Activated T-helper 2 cell treated with anti-CD3 and anti-CD28 coated beads, Interferon-gamma antibody, Interleukin-2, Interleukin-4, amounts not matched to agents 10 μg/mL and 5 μg/mL and 100 μg/mL, durations not matched to agents 14 hours and 24 hours and 36 hours (primary cell): ENCODE measurements around the gene KATNB1. TPM values are rescaled to one million over a fixed set of nuclear protein-coding genes. Genes with fewer than 3 reads are reported as not detected.

Experiments used
- DNase-seq: peaks from one replicate; pipeline ENCODE4 v3.0.0; 2021; ENCODE audit warnings: low spot score
- H3K27ac Mint-ChIP-seq: one replicate; pipeline ENCODE4 v1.8.0; 2021; ENCODE audit warnings: mixed read lengths
- H3K27me3 Mint-ChIP-seq: one replicate; pipeline ENCODE4 v1.8.0; 2021; ENCODE audit warnings: low read depth, mixed read lengths
- H3K36me3 Mint-ChIP-seq: one replicate; pipeline ENCODE4 v1.8.0; 2021; ENCODE audit warnings: low read depth, mixed read lengths
- H3K4me1 Mint-ChIP-seq: one replicate; pipeline ENCODE4 v1.8.0; 2021; ENCODE audit warnings: low read depth, mixed read lengths
- H3K4me3 Mint-ChIP-seq: one replicate; pipeline ENCODE4 v1.8.0; 2021; ENCODE audit warnings: low read depth, mild to moderate bottlenecking, moderate library complexity, mixed read lengths
- H3K9me3 Mint-ChIP-seq: one replicate; pipeline ENCODE4 v1.8.0; 2021; ENCODE audit warnings: mixed read lengths
- intact Hi-C: fragments of 100-400 bp; cut with micrococcal nuclease; formaldehyde crosslinking; loops from one replicate; pipeline ENCODE4 v1.15.1; 2023
- total RNA-seq: library from RNA; stranded (reverse); gene quantifications from 2 replicates; pipeline ENCODE4 v1.2.3, GENCODE V29; 2022

Gene KATNB1
- total RNA-seq, 1 donor from 2014 or later, result 34.1 TPM

- H3K9me3 Mint-ChIP-seq, result no peaks in the 10 kb centered on the region
- H3K4me1 Mint-ChIP-seq, result peaks cover 18% of the 10 kb centered on the region
- H3K27me3 Mint-ChIP-seq, result peaks cover 32% of the 10 kb centered on the region
- no peak for DNase-seq
- H3K36me3 Mint-ChIP-seq, result no peaks in the 10 kb centered on the region
- intact Hi-C loops, result no loop called here
- no peak overlapping the region for H3K4me3 Mint-ChIP-seq
- no peak overlapping the region for H3K27ac Mint-ChIP-seq
Observed at GRCh38 chr16:57797216-57797525, 61.6 kb downstream of the KATNB1 start.

- Mint-ChIP-seq H3K9me3 (no peaks in the 10 kb centered on the region), H3K27ac (no peak overlapping the region), H3K4me1 (peaks cover 20% of the 10 kb centered on the region), H3K36me3 (no peaks in the 10 kb centered on the region), H3K27me3 (peaks cover 33% of the 10 kb centered on the region), H3K4me3 (no peak overlapping the region)
- DNase-seq, result no peak
- intact Hi-C loops, result no loop called here
Observed at GRCh38 chr16:57797526-57798266, 62.1 kb downstream of the KATNB1 start.

- H3K36me3 Mint-ChIP-seq, result no peaks in the 10 kb centered on the region
- H3K4me3 Mint-ChIP-seq, result no peak overlapping the region
- no peaks in the 10 kb centered on the region for H3K9me3 Mint-ChIP-seq
- peaks cover 39% of the 10 kb centered on the region for H3K27me3 Mint-ChIP-seq
- intact Hi-C loops, result no loop called here
- peaks cover 24% of the 10 kb centered on the region for H3K4me1 Mint-ChIP-seq
- no peak for DNase-seq
- H3K27ac Mint-ChIP-seq, result no peak overlapping the region
Observed at GRCh38 chr16:57798267-57798810, 62.8 kb downstream of the KATNB1 start.

- no peak overlapping the region for H3K27ac Mint-ChIP-seq
- no peaks in the 10 kb centered on the region for H3K36me3 Mint-ChIP-seq
- H3K27me3 Mint-ChIP-seq, result peaks cover 45% of the 10 kb centered on the region
- DNase-seq, result no peak
- H3K4me1 Mint-ChIP-seq, result peaks cover 24% of the 10 kb centered on the region
- no peaks in the 10 kb centered on the region for H3K9me3 Mint-ChIP-seq
- intact Hi-C loops, result no loop called here
- no peak overlapping the region for H3K4me3 Mint-ChIP-seq
Observed at GRCh38 chr16:57798953-57799599, 63.5 kb downstream of the KATNB1 start.

- H3K27me3 Mint-ChIP-seq, result peaks cover 51% of the 10 kb centered on the region
- no peaks in the 10 kb centered on the region for H3K9me3 Mint-ChIP-seq
- H3K27ac Mint-ChIP-seq, result no peak overlapping the region
- intact Hi-C loops, result no loop called here
- DNase-seq, result no peak
- no peaks in the 10 kb centered on the region for H3K36me3 Mint-ChIP-seq
- no peak overlapping the region for H3K4me3 Mint-ChIP-seq
- peaks cover 24% of the 10 kb centered on the region for H3K4me1 Mint-ChIP-seq
Observed at GRCh38 chr16:57799600-57800199, 64.1 kb downstream of the KATNB1 start.

- Mint-ChIP-seq H3K27me3 (peaks cover 53% of the 10 kb centered on the region), H3K4me1 (peaks cover 24% of the 10 kb centered on the region), H3K9me3 (no peaks in the 10 kb centered on the region), H3K4me3 (no peak overlapping the region), H3K27ac (no peak overlapping the region), H3K36me3 (no peaks in the 10 kb centered on the region)
- DNase-seq, result no peak
- intact Hi-C loops, result no loop called here
Observed at GRCh38 chr16:57800200-57801097, 64.9 kb downstream of the KATNB1 start.

GRCh38 chr16:57801098-57801808, 65.7 kb downstream of the KATNB1 start:
- Mint-ChIP-seq H3K27me3 (peaks cover 58% of the 10 kb centered on the region), H3K36me3 (no peaks in the 10 kb centered on the region), H3K9me3 (no peaks in the 10 kb centered on the region), H3K4me1 (peaks cover 24% of the 10 kb centered on the region), H3K27ac (no peak overlapping the region), H3K4me3 (no peak overlapping the region)
- intact Hi-C loops, result no loop called here
- no peak for DNase-seq

- H3K4me3 Mint-ChIP-seq, result no peak overlapping the region
- H3K27me3 Mint-ChIP-seq, result peaks cover 61% of the 10 kb centered on the region
- H3K4me1 Mint-ChIP-seq, result peaks cover 24% of the 10 kb centered on the region
Observed at GRCh38 chr16:57801809-57802340, 66.3 kb downstream of the KATNB1 start.

GRCh38 chr16:57802341-57803133, 67.0 kb downstream of the KATNB1 start, which contains the start of gene KIFC3:
Gene KIFC3, minus strand, starts transcription at chr16:57802491. Its CDS starts 4,248 bp downstream, at chr16:57798243.
- peak; percentile 60 for DNase-seq
- intact Hi-C loops, result no loop called here
- Mint-ChIP-seq H3K4me1 (peaks cover 24% of the 10 kb centered on the region), H3K4me3 (peak within 1 kb of the TSS; percentile 78), H3K27me3 (peaks cover 63% of the 10 kb centered on the region), H3K27ac (peak within 1 kb of the TSS; percentile 73), H3K9me3 (no peaks in the 10 kb centered on the region), H3K36me3 (no peaks in the 10 kb centered on the region)

More at GRCh38 chr16:57801809-57802340, 66.3 kb downstream of the KATNB1 start:
- intact Hi-C loops, result no loop called here
- Mint-ChIP-seq H3K27ac (no peak overlapping the region), H3K9me3 (no peaks in the 10 kb centered on the region), H3K36me3 (no peaks in the 10 kb centered on the region)
- no peak for DNase-seq

- Mint-ChIP-seq H3K27ac (no peak overlapping the region), H3K4me1 (peaks cover 26% of the 10 kb centered on the region), H3K4me3 (peak overlapping the region; percentile 78), H3K9me3 (no peaks in the 10 kb centered on the region), H3K36me3 (no peaks in the 10 kb centered on the region), H3K27me3 (peaks cover 64% of the 10 kb centered on the region)
- no peak for DNase-seq
- intact Hi-C loops, result no loop called here
Observed at GRCh38 chr16:57803134-57803990, 67.8 kb downstream of the KATNB1 start.
